GM21390 (cell line): ENCODE measurements around the gene PLAGL2.

Source experiments
- ATAC-seq: cut with Tn5 transposase; IDR thresholded peaks from one replicate; pipeline ENCODE4 v1.9.1; 2021; ENCODE audit not compliant: unreplicated experiment

Gene PLAGL2

DNA sequence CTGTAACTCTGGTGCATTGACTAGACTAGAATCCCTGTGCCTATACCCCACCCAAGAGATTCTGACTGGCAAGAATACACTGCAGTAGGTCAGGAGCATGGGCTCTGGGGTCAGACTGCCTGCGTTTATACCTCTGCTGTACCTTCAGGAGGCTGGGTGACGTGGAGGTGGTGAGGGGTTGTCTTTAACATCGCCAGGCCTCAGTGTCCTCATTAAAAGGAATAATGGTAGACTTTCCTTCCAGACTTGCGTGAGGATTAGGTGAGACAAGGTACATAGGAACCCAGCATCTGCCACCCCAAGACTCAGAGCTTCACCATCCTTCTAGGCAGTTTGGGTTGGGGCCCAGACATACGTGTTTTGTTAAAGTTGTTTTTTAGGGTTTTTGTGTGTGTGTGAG, 53.8 kb downstream of the PLAGL2 start:
- ATAC-seq, result no peak

DNA sequence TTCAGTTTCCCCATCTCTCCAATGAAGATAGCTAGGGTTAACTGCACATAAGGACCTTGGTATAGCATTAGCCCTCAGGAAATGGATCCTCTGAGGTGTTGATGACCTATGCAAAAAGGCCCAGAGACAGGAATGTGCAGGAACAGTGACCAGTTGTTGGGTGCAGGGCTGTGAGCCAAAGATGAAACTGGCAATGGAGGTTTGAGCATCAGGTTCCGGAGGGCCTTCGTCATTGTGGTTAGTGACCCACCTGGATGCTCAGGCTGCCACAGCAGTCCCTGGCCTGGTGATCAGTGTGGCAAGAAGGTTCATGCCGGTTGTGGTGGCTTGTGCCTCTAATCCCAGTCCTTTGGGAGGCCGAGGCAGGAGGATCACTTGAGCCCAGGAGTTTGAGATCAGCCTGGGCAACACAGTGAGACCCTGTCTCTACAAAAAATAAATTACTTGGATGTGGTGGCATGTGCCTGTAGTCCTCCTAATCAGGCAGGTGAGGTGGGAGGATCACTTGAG, 54.3 kb downstream of the PLAGL2 start:
- ATAC-seq, result no peak

DNA sequence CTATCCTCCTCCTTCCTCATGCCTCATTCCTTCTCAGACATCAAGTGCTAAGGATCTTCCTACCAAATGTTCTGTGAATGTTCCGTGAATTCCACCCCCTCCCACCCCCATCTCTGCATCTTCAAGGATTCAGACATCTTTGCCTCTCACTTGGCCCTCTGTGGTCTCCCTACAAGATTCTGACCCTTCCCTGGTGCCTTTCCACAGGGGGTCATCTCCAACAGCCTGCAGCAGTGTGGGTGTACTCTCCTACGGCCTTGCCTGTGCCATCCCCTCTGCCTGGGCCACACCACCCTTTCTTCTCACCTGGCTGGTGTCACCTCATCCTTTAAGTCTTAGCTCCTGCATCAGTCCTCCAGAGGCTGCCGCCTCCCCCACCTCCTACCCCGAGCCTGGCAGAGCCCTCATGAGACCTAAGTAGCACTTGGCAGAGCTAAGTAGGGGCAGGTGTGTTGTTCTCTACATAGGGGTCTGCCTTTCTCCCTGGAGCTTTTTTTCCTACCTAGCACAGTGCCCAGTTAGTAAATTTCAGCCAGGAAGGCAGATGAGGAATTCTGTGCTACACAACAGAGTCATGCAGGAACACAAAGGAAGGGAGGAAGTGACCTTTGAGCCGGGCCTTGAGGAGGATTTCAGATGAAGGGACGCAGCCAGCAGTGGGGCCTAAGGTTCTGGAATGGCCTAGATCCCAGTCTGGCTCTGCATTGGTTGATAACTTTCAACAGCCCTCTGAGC, 55.0 kb downstream of the PLAGL2 start:
- no peak for ATAC-seq

DNA sequence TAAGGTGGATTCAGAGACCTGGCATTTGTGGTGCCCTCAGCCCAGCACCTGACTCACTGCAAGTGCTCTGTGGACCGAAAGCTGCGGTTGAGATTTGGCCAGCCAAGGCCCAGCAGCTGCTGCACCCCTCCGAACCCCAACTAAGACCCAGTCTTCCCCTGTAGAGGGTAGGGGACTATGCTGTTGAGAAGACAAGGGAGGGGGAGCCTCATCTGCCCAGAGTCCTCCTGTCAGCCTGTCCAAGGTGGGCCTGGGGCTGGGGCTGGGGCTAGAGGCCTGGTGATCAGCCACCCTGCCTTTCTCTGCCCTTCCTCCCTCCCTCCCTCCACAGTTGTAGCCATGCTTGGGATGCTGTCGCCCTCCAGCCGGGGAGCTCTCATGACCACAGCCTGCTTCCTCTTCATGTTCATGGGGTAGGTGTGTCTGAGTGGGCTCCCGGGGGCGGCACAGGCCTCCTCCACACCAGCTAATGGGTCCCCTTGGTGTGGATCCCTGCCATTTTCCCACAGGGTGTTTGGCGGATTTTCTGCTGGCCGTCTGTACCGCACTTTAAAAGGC, 57.2 kb downstream of the PLAGL2 start:
- ATAC-seq, result no peak

DNA sequence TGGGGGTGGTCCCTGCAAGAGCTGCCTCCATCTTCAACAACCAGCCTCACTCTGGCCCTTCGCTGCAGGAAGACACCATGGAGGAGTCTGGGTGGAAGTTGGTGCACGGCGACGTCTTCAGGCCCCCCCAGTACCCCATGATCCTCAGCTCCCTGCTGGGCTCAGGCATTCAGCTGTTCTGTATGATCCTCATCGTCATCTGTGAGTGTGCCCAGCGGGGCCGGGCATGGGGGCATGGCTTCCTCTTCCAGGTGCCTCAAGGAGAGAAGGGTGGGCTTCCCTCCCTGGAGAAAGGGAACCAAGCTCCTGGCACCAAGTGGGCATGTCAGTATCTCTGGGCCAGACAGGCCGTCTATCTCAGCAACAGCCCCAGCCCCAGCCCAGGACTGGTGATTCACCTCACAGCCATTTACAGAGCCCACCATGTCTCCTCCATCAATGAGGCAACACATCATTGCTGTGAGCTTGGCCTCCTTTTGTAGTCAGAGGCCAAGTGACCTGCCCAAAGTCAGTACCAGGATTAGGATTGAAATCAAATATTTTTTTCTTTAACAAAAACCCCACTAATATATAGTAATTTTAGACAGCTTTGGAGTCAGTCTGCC, 57.9 kb downstream of the PLAGL2 start:
- ATAC-seq, result no peak

DNA sequence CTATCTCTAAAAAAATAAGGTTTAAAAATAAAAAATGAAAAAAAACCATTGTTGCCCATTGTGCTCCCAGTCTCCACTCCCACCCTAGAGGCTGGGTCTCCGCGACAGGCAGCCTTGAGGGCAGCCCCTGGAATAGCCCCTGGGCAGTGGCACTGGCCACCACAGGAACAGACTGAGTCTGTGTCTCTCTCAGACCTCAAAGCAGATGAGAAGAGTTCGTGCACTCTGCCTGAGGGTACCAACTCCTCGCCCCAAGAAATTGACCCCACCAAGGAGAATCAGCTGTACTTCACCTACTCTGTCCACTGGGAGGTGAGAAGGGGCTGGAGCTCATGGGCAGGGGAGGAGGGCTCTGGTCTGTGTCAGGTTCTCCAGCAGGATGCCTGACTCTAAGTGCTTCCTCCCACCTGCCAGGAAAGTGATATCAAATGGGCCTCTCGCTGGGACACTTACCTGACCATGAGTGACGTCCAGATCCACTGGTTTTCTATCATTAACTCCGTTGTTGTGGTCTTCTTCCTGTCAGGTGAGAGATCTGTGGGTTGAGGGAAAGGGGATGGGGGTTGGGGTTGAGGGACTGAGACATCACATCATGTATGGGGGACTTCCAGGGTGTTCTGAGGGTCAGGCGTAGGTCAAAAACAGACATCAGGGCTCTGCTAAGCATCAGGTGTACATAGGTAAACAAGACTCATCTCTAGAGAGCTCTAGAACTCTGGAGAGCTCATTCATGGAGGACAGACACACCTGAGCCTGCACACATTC, 62.5 kb downstream of the PLAGL2 start:
- ATAC-seq, result no peak

DNA sequence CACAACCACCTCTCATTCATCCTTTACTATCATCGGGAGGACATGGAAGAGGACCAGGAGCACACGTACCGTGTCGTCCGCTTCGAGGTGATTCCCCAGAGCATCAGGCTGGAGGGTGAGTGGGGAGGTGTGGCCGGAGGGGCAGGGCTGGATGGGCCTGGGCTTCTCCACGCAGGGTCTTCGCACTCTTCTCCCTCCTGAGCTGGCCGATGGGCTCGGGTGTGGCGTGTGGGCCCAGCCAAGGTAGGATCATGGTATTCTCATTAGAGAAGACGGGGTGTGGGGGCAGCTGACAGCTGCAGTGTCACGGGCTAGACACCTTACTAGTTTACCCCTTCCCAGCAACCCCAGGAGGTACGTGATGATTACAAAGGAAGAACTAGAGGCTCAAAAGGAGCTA, 64.6 kb downstream of the PLAGL2 start:
- no peak for ATAC-seq
